Ovary (tissue), 3 donors: Measurements from ENCODE around the gene RNF217.

ENCODE experiments used
- CTCF ChIP-seq, 3 donors: fragments of 450-650 bp in 2 of 3; fragments of 200-600 bp in 1 of 3; IDR thresholded peaks; one replicate each; pipeline versions ENCODE4 v1.5.1 to v1.8.0; 2016 to 2022; ENCODE audit warnings: antibody characterized with exemption in 3 of 3, mild to moderate bottlenecking in 1 of 3
- POLR2A ChIP-seq: fragments of 450-650 bp; IDR thresholded peaks from one replicate; pipeline ENCODE4 v1.6.1; 2017; ENCODE audit warnings: antibody characterized with exemption, mild to moderate bottlenecking, moderate library complexity
- donor health status: DM: no; HTN: no; CAD: no.

DNA sequence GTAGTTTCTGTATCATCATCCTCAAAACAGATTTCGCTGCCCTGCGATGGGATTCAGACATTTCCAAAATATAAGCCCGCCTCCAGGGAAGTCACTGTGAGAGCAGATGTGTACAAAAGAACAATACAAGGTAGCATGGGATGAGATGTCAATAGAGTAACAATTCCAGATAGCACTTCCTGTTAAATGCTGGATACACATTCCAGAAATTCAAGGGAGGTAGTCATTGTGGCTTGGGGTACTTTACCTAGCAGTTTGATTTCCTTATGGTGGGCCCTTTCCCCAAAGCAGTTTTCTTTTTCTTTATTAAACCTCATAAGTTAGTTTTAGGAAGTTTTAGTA is 2.5 kb downstream of the RNF217 start:
- TF ChIP-seq CTCF (IDR thresholded peaks at IDR 0.05) (no peak), POLR2A (no peak)
